Activated naive CD8-positive, alpha-beta T cell treated with anti-CD3 and anti-CD28 coated beads, Interleukin-2, amount 50 U/mL, for 16 hours (primary cell): ENCODE results near the gene GPC5.

Experiments
- DNase-seq: peaks from one replicate; pipeline ENCODE4 v3.0.0-alpha.2; 2020; ENCODE audit warnings: low read depth, low spot score

GPC5 gene

DNA sequence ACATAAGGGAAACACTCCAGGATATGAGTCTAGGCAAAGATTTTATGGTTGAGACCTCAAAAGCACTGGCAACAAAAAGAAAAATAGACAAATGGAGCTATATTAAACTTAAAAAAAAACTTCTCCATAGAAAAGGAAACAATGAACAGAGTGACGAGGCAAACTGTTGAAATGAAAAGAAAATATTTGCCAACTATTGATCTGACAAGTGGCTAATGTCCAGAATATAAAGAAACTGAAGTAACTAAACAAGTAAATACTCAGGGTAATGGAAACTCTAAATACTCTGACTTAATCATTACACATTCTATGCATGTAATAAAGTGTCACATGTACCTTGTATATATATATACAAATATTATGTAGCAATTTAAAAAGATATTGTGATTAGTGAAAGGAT lies 562.5 kb downstream of the GPC5 start:
- DNase-seq = no peak

DNA sequence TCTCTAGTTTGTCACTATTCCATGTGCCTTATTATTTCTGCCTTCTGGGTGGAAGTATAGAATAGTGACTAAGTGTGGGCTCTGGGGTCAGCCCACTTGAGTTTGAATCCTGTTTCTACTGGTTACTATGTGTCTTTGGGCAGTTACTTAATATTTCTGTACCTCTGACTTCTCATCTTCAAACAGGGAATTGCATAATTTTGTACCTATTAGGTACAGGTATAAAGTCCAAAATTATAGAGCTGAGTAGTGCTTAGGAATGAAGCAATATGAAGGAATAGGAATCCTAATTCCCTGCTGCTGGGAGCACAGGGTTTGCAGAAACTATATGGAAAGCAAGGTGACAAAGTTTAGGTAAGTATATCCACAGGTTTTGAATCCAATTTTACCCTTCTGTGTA lies 564.5 kb downstream of the GPC5 start:
- DNase-seq = no peak

DNA sequence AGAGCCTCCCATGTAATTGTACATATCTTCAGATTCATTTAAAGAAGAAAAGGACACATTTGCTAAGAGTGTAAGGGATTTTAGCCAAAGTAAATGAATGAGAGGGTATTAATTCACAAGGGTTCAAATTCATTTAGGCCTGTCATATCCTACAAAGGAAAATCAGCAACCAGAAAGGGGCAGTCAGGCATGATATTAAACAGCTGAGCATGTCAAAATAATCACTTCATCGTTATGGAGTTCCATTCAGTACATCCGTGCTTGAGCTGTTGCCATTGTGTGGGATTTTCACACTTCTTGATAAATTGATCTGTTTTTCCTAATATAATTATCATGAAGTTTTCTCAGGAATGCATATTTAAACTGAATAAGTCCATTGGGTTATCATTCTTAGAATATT lies 567.1 kb downstream of the GPC5 start:
- DNase-seq = no peak

DNA sequence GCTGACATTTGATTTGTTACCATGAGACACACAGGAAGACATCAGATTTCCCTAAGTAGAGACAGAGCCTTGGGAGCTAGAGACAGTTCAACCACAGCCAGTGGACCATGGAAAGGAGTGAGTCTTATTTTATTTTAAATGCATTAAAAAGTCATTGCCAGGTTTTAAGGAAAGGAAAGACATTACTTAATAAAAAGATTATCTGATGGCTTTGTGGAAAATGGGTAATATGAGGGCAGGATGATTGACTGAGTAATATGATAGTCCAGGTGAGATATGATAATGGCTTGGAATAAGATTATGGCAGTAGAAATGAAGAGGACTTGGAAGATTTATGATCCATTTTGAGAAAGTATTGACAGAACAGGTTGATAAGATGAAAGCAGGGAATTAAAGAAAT lies 580.1 kb downstream of the GPC5 start:
- DNase-seq = no peak

DNA sequence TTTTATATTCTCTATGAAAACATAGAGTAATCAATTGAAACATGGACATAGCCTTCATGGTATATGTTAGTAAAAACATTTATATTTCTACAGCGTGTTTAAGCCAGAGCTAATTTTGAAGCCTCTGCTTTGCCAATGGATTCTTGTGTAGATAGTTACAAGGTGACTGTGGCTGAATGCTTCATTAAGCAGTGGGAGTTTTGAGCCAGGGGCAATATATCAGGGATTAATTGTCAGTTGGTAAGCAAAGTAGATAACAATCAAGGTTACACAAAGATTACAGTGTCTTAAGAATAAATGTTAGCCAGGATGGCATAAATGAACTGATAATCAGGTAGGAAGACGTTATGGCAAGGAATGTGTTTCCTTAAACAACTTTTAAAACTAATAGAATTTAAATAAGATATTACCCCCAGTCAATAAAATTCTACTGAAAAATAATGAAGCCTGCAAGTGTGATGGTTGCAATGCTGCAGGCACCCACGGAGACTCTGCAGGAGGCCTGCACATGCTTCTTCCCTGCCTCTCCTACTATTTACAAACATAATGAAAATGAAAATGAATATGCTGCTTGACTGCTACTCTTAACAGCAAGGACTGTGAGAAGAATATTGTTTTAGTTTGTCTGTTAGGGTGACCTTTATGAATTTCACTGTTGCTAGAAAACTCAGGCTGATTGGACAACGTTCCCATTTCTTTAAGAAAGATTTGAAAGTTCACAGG lies 588.5 kb downstream of the GPC5 start:
- DNase-seq = no peak

DNA sequence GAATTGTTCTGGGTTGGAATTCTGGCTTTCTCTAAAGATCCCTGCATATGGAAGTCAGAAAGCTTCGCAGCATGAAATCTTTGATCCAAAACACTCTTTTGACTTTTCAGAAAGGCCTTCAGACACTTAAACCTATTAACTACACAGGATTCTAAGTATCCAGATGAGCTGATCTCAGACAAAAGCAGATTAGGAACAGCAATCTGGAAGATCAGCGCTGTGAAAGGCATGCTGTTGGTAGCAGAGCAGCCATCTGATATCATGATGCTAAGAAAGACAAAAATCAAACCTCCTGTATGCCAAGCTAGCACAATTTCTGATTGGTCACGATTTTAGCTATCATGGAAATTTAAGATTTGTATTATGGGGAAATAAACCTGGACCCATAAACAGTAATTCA lies 589.9 kb downstream of the GPC5 start:
- DNase-seq = no peak

DNA sequence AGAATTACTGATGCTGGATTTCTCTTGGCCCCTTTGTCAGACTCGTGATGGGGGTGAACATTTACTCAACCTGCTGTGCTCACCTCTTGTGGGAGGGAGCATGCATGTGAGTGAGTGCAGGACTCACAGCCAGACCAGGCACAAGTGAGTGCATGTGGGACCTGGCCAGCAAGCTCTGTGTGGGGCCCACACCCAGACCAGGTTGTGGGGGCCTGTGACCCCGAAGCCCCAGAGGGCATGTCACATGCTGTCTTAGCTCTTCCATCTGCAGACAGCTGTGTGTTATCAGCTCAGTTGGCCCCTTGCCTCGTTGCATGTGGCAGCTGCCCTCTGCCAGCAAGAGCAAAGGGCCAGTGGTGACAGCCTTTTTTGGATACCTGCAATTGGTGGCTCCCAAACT lies 614.4 kb downstream of the GPC5 start:
- no peak for DNase-seq

DNA sequence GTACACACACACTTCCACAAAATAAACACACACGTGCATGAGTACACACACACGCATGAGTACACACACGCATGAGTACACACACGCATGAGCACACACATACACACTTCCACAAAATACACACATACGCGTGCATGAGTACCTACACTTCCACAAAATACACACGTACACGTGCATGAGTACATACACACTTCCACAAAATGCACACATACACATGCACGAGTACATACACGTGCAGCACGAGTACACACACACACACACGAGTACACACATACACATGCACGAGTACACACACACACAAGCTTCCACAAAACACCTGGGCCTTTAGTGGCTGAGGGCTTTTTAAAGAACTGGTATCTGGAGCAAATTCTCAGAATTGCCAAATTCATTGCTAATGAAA lies 619.3 kb downstream of the GPC5 start:
- DNase-seq = no peak

DNA sequence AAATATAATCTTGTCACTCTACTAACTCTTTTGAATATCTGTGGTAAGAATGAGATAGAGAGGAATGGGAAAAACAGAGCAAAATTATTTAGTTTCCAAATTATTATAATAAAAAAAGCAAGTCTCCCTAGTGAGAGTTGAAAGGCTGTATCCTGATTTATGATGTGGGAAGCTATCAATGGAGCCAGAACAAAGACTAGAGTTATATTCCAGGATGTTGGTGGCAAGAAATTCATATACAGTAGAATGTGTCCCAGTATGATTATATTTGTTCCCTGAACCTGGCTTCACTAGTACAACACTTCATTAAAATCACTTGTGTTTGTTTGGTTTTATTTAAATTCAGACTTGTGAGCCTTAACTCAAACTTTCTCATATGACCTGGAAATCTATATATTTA lies 630.3 kb downstream of the GPC5 start:
- DNase-seq = no peak

DNA sequence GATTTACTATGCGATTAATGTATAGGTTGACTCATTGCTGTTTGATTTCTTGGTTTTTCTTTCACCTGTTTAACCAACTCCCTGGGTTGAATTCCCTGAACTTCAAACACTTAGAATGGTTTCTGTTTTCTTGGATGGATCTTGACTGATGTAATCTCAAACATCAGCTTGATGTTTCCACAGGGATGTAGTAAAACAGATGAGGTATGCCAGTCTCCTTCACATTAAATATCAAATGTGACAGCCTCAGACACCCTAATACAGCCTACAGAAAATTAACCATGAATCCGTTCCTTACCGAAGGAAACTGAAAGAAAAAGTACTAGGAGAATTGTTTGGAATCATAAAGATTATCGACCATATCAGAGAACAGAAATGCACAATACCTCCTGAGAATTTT lies 631.2 kb downstream of the GPC5 start:
- no peak for DNase-seq

DNA sequence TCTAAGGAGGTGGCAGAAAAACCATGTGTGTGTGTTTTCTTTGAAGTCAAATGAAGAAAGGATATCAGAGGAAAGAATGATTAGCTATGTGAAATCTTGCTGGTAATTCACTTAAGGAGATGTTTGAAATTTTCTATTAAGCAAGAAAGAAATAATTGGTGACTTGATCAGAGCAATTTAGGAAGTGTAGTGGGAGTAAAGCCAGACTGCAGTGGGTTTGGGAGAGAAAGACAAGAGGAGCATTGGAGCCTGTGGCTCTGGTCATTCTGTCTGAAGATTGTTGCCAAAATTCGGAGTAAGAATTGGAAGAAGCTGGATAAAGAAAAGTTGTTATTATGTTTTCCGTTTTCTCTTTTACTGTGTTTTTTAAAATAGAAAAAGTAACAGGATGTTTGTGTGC lies 640.5 kb downstream of the GPC5 start:
- no peak for DNase-seq

DNA sequence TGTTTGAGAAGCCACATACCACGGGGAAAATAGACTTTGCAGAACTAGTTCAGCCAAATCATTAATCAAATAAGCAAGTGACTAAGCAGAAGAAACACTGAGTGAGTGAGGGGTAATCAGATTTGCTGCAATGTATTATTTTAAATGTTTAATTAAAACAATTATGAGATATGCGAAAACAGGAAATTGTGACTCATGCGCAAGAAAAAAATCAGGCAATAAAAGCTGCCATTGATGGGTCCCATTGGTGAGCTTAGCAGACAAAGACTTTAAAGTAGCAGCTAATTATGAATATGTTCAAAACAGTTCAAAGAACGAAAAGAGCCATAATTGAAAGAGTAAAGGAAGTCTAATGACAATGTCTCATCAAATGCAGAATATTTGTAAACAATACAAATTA lies 644.1 kb downstream of the GPC5 start:
- DNase-seq = no peak

DNA sequence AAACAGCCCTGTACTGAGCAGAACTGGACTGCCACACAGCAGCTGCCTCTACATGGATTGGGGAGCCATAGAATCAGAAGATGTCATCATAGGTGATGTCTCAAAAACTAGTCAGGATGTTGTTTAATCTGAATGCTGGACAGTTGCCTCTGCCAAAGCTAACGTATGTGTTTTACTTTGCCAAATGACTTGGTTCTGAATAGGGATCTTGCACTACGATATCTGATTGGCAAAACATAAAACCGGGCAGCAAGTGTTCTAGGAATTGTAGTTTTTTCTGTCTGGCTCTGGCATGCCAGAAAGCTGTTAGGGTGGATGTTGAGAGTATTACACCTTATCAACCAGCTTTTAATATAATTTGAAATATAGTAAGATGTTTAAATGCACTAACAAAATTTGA lies 645.9 kb downstream of the GPC5 start:
- DNase-seq = no peak

DNA sequence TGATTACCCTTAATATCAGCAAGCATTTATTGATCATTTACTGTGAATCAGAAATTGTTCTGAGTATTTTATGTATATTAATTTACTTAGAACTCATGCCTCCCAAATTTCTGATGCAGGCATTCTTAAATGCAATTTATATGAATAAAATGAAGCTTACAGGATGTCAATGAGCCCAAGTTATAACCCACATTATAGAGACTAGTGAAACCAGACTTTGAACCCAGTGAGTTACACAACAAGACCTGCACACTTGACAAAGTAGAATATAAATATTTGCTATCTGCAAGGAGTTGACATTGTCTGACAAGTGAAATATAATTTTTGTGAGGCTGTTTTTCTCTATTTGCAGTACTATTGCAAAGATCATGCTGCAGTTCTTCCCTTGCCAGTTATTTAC lies 656.0 kb downstream of the GPC5 start:
- DNase-seq = no peak

DNA sequence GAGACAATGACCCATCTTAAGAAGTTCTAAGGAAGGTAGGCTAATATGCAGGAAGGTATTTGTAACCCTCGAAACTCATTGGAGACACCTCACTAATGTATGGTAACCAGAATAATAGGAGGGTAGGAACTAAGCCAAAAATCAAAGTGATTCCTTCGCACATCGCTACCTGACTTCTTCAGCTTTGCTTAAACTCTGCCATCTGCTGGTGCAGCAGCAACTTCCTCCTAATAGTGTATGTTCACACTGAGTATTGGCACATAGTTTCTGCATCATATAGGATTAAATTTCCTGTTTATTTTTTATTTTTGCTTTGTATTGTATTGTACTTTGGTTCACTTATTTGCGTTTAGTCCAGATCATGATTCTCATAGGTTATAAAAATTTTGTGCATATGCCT lies 676.2 kb downstream of the GPC5 start:
- no peak for DNase-seq

DNA sequence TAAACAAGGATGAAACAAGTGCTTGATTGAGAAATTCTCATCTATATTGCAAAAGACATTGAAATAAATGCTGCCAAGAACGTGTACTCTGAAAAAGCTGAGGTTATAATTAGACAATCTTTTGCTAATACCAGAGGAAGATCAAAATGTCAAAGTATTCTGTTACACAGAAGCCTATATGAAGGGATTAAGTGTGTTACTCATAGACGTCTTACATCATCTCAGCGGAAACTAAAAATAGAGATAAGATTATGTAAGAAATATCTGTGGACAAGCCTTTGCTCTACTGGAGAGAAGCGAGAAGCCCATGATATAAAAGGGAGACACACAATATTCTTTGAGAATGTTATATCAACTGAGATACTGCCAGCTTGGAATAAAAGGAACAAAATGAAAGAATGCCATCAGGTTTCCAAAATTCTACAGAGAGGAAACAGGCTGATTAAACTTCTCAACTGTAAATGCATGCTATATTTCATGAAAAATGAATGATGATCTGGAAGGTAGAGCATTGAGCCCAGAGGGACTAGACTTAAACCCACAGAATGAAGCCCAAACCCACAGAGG lies 699.0 kb downstream of the GPC5 start:
- no peak for DNase-seq

DNA sequence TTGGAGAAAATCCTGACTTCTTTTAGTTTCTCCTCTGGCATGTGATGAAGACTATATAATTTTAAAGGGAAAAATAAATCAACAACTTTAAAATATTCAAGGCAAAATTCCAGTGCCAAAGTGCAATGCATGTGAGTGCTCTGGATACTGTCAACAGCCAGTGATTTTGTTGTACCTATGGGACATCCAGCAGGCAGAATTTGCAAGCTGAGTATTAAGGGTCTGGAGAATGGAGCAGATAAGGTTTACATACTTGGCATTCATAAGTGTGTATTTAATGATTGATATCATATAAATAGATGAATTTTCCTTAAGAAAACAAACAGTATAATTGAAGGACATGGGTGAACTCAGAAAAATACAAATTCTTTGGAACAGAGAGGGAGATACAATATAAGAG lies 703.4 kb downstream of the GPC5 start:
- DNase-seq = no peak

DNA sequence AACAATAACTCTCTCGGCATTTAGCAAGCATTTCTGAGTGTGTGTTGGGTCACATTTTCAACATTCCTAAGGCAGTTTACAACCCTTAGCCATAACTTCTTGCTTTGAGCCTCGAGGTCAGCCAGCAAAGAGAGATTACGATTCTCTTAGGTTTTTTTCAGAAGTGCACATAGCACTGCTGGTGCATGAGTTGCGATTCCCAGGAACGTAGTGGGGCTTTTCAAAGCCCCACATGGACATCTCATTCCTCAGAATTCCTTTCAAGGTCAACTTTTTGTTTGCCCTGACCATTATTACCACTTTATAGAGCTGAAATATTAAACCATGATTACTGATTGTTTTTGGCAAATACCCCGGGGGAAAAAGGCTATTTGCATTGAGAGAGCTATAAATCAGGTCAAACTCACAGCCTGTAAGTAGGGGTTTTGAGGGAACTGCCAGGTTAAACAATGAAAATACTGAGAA lies 705.3 kb downstream of the GPC5 start:
- DNase-seq = no peak

DNA sequence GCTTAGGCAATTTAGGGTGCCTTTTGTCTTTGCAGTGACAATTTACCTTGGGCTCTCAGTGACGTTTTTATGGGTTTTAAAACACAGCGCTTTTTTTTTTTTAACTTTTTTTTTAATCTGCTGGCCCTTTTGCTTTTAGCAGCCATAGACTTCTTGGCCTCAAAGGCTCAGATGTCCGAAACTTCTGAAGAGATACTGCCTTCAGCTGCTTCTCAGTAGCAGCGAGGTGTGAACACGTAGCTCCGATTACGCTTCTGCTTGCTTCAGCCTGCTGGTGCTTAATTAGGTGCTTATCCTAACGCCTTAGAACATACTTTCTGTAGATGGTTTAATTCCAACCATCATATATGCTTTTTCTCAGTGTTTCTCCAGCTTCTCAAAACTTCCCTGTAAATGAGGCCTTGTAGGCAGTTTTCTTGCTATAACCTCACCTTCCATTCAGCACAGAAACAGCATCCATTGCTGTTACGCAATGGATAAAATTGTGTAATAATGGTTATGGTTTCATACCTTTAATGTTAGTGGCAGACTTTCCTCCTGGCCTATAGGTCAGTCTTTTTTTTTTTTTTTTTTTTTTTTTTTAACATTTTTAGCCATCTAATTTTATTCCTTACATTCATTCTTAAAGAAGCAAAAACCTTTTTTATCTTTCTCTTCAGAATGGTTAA lies 723.9 kb downstream of the GPC5 start:
- no peak for DNase-seq

DNA sequence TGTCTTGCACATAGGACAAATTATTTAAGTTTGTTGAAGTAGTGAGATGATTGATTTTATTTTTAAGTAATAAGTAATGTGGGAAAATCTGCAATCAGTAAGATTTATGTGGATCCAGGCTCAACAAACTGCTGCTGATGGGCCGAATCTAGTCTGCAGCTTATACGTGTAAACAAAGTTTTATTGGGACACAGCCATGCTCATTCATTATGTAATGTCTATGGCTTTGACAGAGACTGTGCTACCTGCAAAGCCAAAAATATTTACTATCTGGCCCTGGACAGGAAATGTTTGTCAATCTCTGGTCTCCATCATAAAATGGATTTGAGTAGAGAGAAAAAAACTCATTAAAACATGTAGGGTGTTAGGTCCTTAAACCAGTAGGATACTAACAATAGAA lies 728.0 kb downstream of the GPC5 start:
- DNase-seq = no peak

DNA sequence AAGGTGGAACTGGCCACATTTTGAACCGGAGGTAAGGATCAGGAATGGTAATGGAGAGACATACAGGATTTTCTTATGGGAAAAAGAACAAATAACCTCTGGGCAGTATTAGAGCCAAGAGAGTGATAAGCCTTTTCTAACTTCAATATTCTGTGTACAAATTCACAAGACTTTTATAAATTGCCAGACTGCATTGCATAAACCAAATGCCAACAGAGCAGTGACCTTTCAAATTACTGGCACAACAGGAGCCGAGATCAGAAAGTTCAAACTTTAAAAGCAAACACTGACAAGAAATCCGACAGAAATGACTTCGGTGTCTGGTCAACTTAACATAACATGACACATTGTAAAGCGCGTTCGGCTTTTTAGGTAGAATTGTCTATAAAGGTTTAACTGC lies 737.1 kb downstream of the GPC5 start:
- no peak for DNase-seq

DNA sequence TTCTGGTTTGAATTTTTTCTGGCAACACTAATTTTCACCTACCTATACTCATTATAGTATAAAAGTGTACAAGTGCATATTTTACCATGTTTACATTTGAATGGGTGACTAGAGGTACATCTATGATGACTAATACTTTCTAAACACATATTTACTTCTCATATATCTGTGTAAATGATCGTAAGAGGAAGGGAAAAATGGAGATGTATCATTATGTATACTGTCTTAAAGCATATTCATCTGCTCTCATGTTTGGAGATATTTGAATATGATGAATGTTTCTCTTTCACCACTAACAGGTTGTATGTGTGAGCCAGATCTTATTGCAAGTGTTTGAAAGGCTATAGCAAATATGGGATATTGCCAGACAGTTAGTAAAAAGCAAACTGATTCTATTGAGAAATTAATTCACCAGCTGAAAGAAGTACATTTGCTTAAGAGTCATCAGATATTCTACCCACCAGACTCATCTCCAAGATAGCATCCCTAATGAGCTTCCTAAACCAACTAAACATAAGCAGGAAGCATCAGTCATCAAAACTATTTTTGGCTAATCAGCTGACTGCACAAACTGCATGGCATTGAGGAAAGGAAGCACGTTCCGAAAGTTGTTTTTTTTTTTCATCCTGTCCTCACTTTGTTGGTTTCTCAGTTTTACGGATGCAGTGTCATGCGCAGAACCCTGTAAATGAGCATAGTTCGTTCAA lies 738.2 kb downstream of the GPC5 start:
- DNase-seq = no peak

DNA sequence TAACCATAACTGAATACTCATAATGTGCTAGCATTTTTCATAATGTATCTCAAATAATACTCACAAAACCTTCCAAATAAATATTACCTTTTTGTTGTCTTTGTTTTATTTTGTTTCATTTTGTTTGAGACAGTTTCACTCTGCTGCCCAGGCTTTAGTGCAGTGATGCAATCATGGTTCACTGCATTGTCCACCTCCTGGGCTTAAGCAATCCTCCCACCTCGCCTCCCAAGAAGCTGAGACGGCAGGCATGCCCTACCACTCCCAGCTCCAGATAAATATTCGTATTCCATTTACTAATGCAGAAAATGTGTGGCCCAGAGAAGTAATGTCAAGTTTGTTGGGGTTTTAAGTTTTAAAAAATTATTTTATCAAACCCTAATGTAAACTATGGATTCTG lies 739.1 kb downstream of the GPC5 start:
- no peak for DNase-seq
